ENCODE measurements around the gene TMEM42. TPM values are rescaled to one million over a fixed set of nuclear protein-coding genes. Genes with fewer than 3 reads are reported as not detected.
"Not testable (repeated sequence)": the region's sequence is repeated elsewhere in the genome, so short reads cannot be mapped to it uniquely, and the experiment has no call there.

Gene TMEM42
- total and polyA plus RNA-seq, 10 of the 15 experiments (the other 5 are each of a cell fraction or from before 2014, with no cell fraction given), result 5.0 to 20.5 (median 12.2) TPM

GRCh38 chr3:44816334-44816733, 45.4 kb upstream of the TMEM42 start:
- in situ Hi-C loops (cut with MboI); BruUV-seq (replicated peaks): not testable (repeated sequence)

GRCh38 chr3:44821206-44821605, 40.5 kb upstream of the TMEM42 start:
- ATAC-seq; intact Hi-C loops (cut with micrococcal nuclease; ENCODE audit: unreplicated experiment); H3K27me3 ChIP-seq (replicated peaks in 1 of 2; ENCODE audit: control insufficient read depth in 2 of 2, insufficient read depth in 2 of 2, low read length in 1 of 2); SMC1A ChIA-PET (ENCODE audit: uncharacterized antibody, unreplicated experiment); H3K36me3 ChIP-seq (ENCODE audit: control insufficient read depth in 2 of 2, insufficient read depth in 2 of 2, low read length in 1 of 2); H3K9me3 ChIP-seq (replicated peaks; ENCODE audit: control insufficient read depth, insufficient read depth, low read length); H3K4me2 ChIP-seq (ENCODE audit: control insufficient read depth, insufficient read depth); DNase-seq (ENCODE audit: low read depth, low spot score); POLR2A ChIA-PET; H3K4me1 ChIP-seq (ENCODE audit: control insufficient read depth, insufficient read depth, low read length); RAD21 ChIA-PET (ENCODE audit: unreplicated experiment); H3K9ac ChIP-seq (ENCODE audit: control insufficient read depth, insufficient read depth, low read length); CTCF ChIA-PET; in situ Hi-C loops (cut with MboI); H3K4me3 ChIP-seq; H3K27ac ChIP-seq (ENCODE audit: control insufficient read depth, insufficient read depth); H4K20me1 ChIP-seq (ENCODE audit: control insufficient read depth, insufficient read depth); H3K79me2 ChIP-seq (ENCODE audit: control insufficient read depth, insufficient read depth, low read length); BruUV-seq (replicated peaks); FAIRE-seq; H2AFZ ChIP-seq (ENCODE audit: control insufficient read depth, low read depth, low read length): not testable (repeated sequence)
- WGBS (ENCODE audit: insufficient coverage, insufficient replicate concordance, low lambda C conversion rate, missing lambda C conversion rate), result no CpG with 5 or more reads among the region's 34 CpGs

More at GRCh38 chr3:44816334-44816733, 45.4 kb upstream of the TMEM42 start:
- H2AFZ ChIP-seq (ENCODE audit: control insufficient read depth, low read depth, low read length); H3K4me3 ChIP-seq; H3K4me1 ChIP-seq (ENCODE audit: control insufficient read depth, insufficient read depth, low read length); ATAC-seq; H3K27ac ChIP-seq (ENCODE audit: control insufficient read depth, insufficient read depth); H3K9me3 ChIP-seq (replicated peaks; ENCODE audit: control insufficient read depth, insufficient read depth, low read length); H3K9ac ChIP-seq (ENCODE audit: control insufficient read depth, insufficient read depth, low read length); SMC1A ChIA-PET (ENCODE audit: uncharacterized antibody, unreplicated experiment); POLR2A ChIA-PET; H3K27me3 ChIP-seq (replicated peaks in 1 of 2; ENCODE audit: control insufficient read depth in 2 of 2, insufficient read depth in 2 of 2, low read length in 1 of 2); H4K20me1 ChIP-seq (ENCODE audit: control insufficient read depth, insufficient read depth); H3K36me3 ChIP-seq (ENCODE audit: control insufficient read depth in 2 of 2, insufficient read depth in 2 of 2, low read length in 1 of 2); DNase-seq (ENCODE audit: low read depth, low spot score); H3K79me2 ChIP-seq (ENCODE audit: control insufficient read depth, insufficient read depth, low read length); FAIRE-seq; H3K4me2 ChIP-seq (ENCODE audit: control insufficient read depth, insufficient read depth); intact Hi-C loops (cut with micrococcal nuclease; ENCODE audit: unreplicated experiment); RAD21 ChIA-PET (ENCODE audit: unreplicated experiment): not testable (repeated sequence)
- CTCF ChIA-PET, result interaction anchor here (2.1 kb wide), 1 partner anchor 9 kb away, joined by 5 read pairs; no protein-coding TSS in a partner anchor
- WGBS (ENCODE audit: insufficient coverage, insufficient replicate concordance, low lambda C conversion rate, missing lambda C conversion rate), result 100% methylated on average over 1 of the region's 2 CpGs

Data from GM12878 (cell line).